Measurements from ENCODE around the gene SRGN. TPM values are rescaled to one million over a fixed set of nuclear protein-coding genes. Genes with fewer than 3 reads are reported as not detected.
"Not testable (repeated sequence)": the region's sequence is repeated elsewhere in the genome, so short reads cannot be mapped to it uniquely, and the experiment has no call there.

SRGN gene
- total RNA-seq, 4 donors from 2014 or later = 90.0 to 313 (median 105) TPM

DNA sequence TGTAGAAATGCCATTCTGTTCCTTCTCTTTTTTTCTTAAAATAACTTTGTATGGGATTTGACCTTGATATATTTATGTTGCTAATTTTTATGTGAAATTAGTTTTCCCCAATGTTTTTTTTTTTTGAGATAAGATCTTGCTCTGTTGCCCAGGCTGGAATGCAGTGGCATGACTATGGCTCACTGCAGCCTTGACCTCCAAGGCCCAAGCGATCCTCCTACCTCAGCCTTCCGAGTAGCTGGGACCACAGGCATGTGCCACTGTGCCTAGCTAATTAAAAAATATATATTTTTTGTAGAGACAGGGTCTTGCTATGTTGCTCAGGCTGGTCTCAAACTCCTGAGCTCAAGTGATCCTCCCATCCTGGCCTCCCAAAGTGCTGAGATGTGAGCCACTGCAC, 52.1 kb downstream of the SRGN start:
- Histone ChIP-seq H3K4me3 (no peak overlapping the region), H3K27me3 (no peaks in the 10 kb centered on the region), H3K36me3 (peaks cover 0 to 25% (median 0%) of the 10 kb centered on the region in 3 donors), H3K27ac (no peak overlapping the region), H3K9me3 (no peaks in the 10 kb centered on the region), H3K4me1 (no peaks in the 10 kb centered on the region)
- no peak for DNase-seq (ENCODE audit: low spot score in 2 of 2)
- WGBS, 2 donors = 93 to 94% methylated on average over 2 of the region's 2 CpGs
- TF ChIP-seq POLR2A (IDR thresholded peaks at IDR 0.05) = no peak
- TF ChIP-seq, protein P1, sequence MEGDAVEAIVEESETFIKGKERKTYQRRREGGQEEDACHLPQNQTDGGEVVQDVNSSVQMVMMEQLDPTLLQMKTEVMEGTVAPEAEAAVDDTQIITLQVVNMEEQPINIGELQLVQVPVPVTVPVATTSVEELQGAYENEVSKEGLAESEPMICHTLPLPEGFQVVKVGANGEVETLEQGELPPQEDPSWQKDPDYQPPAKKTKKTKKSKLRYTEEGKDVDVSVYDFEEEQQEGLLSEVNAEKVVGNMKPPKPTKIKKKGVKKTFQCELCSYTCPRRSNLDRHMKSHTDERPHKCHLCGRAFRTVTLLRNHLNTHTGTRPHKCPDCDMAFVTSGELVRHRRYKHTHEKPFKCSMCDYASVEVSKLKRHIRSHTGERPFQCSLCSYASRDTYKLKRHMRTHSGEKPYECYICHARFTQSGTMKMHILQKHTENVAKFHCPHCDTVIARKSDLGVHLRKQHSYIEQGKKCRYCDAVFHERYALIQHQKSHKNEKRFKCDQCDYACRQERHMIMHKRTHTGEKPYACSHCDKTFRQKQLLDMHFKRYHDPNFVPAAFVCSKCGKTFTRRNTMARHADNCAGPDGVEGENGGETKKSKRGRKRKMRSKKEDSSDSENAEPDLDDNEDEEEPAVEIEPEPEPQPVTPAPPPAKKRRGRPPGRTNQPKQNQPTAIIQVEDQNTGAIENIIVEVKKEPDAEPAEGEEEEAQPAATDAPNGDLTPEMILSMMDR (IDR thresholded peaks at IDR 0.05) = no peak
- TF ChIP-seq EP300 (IDR thresholded peaks at IDR 0.05) = no peak

DNA sequence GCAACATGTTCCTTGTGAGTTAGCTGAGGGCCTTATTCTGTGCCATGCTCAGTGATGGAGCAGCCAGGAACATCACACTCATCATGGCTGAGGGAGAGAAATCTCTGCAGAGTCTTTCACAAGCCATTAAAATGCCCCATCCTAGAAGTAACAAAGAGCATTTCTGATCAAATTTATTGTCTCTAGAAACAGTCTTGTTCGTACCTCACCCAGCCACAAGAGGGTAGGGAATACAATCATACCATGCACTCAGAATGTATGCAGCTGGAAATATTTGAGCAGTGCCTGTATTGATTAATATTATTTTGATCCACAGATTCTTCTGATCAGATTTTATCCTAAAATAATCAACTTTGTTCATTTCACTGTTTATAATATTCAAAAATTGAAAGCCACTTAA, 53.4 kb downstream of the SRGN start:
- no peaks in the 10 kb centered on the region for H3K9me3 ChIP-seq
- peaks cover 0 to 11% (median 0%) of the 10 kb centered on the region in 3 donors for H3K36me3 ChIP-seq
- H3K27ac ChIP-seq = no peak overlapping the region
- WGBS, 2 donors = 55 to 59% methylated on average over 1 of the region's 1 CpG
- TF ChIP-seq, protein P1 (IDR thresholded peaks at IDR 0.05) = no peak
- TF ChIP-seq POLR2A (IDR thresholded peaks at IDR 0.05) = no peak
- no peak for TF ChIP-seq EP300 (IDR thresholded peaks at IDR 0.05)
- H3K27me3 ChIP-seq = no peaks in the 10 kb centered on the region
- H3K4me1 ChIP-seq = no peaks in the 10 kb centered on the region
- H3K4me3 ChIP-seq = no peak overlapping the region
- DNase-seq (ENCODE audit: low spot score in 2 of 2) = no peak

DNA sequence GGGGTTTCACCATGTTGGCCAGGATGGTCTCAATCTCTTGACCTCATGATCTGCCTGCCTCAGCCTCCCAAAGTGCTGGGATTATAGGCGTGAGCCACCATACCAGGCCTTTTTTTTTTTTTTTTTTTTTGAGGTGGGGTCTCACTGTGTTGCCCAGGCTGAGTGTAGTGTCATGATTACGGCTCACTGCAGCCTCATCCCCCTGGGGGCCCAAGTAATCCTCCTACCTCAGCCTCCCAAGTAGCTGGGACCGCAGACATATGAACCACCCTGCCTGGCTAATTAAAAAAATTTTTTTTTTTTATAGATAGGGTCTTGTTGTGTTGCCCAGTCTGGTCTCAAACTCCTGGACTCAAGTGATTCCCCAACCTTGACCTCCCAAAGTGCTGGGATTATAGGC, 54.2 kb downstream of the SRGN start:
- WGBS, 2 donors = 93 to 98% methylated on average over 3 of the region's 3 CpGs
- not testable (repeated sequence) for H3K4me1 ChIP-seq; H3K27ac ChIP-seq; H3K4me3 ChIP-seq; H3K9me3 ChIP-seq; H3K27me3 ChIP-seq; H3K36me3 ChIP-seq; DNase-seq (ENCODE audit: low spot score in 2 of 2)

DNA sequence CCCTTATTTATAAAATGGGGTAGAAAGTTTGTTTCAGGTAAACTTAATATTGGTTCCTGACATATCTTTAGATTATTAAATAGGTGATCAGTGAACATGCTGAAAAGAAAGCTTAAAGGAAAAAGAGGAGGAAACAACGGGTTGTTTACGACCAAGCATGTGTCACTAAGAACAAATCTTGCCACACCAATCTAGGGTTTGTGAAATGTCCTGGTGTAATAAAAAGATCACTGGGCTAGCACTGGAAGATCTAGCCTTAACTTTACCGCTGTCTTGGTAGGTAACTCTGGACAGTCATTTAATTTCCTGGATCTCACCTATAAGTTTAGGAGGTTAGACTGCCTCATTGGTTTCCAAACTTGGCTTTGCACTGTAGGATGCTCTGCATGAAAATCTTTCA, 55.1 kb downstream of the SRGN start:
- TF ChIP-seq EP300 (IDR thresholded peaks at IDR 0.05) (no peak), POLR2A (IDR thresholded peaks at IDR 0.05) (no peak)
- TF ChIP-seq, protein P1 (IDR thresholded peaks at IDR 0.05) = no peak
- no peak for DNase-seq (ENCODE audit: low spot score in 2 of 2)
- no peak overlapping the region for H3K27ac ChIP-seq

DNA sequence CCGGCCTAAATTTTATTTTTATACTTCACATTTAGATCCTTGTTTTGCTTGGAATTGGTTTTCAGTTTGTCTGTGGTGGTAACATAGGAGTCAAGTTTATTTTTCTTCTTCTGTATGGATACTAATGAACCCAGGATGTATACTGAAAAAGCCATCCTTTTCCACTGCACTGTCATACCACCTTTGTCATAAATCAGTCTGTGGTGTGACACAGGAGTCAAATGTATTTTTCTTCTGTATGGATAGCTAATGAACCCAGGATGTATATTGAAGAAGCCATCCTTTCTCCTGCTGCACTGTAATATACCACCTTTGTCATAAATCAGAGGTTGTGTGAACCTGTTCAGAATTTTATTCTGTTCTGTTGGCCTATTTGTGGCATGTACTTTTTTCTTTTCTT, 57.4 kb downstream of the SRGN start:
- 100% methylated on average over 1 of the region's 1 CpG for WGBS, 2 donors
- Histone ChIP-seq H3K36me3 (no peaks in the 10 kb centered on the region), H3K4me1 (peaks cover 0 to 8% (median 0%) of the 10 kb centered on the region in 4 donors), H3K27me3 (no peaks in the 10 kb centered on the region), H3K9me3 (no peaks in the 10 kb centered on the region), H3K4me3 (no peak overlapping the region), H3K27ac (no peak overlapping the region)
- no peak for DNase-seq (ENCODE audit: low spot score in 2 of 2)
- TF ChIP-seq EP300 (IDR thresholded peaks at IDR 0.05) = no peak
- TF ChIP-seq, protein P1 (IDR thresholded peaks at IDR 0.05) = no peak
- TF ChIP-seq POLR2A (IDR thresholded peaks at IDR 0.05) = no peak

More for the DNA sequence above, 55.1 kb downstream of the SRGN start:
- H3K27me3 ChIP-seq = no peaks in the 10 kb centered on the region
- H3K9me3 ChIP-seq = no peaks in the 10 kb centered on the region
- H3K4me3 ChIP-seq = no peak overlapping the region
- no peaks in the 10 kb centered on the region for H3K36me3 ChIP-seq
- WGBS, 2 donors = 67 to 68% methylated on average over 3 of the region's 3 CpGs
- H3K4me1 ChIP-seq = peaks cover 0 to 8% (median 0%) of the 10 kb centered on the region in 4 donors

DNA sequence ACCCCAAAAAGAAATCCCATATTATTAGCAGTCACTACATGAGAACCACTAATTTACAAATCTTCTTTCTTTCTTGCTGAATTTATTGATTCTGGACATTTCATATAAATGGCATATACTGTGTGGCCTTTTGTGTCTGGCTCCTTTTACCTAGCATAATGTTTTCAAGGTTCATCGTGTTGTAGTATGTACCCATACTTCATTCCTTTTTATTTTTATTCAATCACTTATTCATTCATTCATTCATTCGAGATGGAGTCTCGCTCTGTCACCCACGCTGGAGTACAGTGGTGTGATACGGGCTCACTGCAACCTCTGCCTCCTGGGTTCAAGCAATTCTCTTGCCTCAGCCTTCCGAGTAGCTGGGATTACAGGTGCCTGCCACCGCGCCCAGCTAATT, 58.0 kb downstream of the SRGN start:
- H3K27ac ChIP-seq = no peak overlapping the region
- H3K4me3 ChIP-seq = no peak overlapping the region
- H3K4me1 ChIP-seq = peaks cover 0 to 8% (median 0%) of the 10 kb centered on the region in 4 donors
- H3K36me3 ChIP-seq = no peaks in the 10 kb centered on the region
- no peaks in the 10 kb centered on the region for H3K27me3 ChIP-seq
- TF ChIP-seq EP300 (IDR thresholded peaks at IDR 0.05) (no peak), POLR2A (IDR thresholded peaks at IDR 0.05) (no peak)
- TF ChIP-seq, protein P1 (IDR thresholded peaks at IDR 0.05) = no peak
- WGBS, 2 donors = 94 to 97% methylated on average over 8 of the region's 8 CpGs
- H3K9me3 ChIP-seq = no peaks in the 10 kb centered on the region
- no peak for DNase-seq (ENCODE audit: low spot score in 2 of 2)

Data from tibial nerve (tissue), 4 donors.